Neural progenitor cell (in vitro differentiated cells): ENCODE measurements around the gene EHBP1.

Source experiments
- CTCF ChIP-seq: fragments of 200-600 bp; sonication (generic); IDR thresholded peaks from 2 replicates; pipeline ENCODE4 v1.5.1; 2017; ENCODE audit warnings: antibody characterized with exemption, mild to moderate bottlenecking
- EZH2 ChIP-seq: fragments of 200-600 bp; sonication (generic); IDR thresholded peaks from 2 replicates; pipeline ENCODE4 v1.6.1; 2017; ENCODE audit warnings: antibody characterized with exemption, mild to moderate bottlenecking, moderate library complexity

GRCh38 chr2:62794791-62795190, 89.3 kb downstream of the EHBP1 start:
- no peak for TF ChIP-seq CTCF
- no peak for TF ChIP-seq EZH2
